GM19099 (cell line): ENCODE data around the gene PLXND1.

Experiments used
- POLR2A ChIP-seq: IDR thresholded peaks from 3 replicates; pipeline ENCODE4 v1.6.1; 2011; ENCODE audit warnings: low read depth; ENCODE audit not compliant: insufficient read length; ENCODE audit errors: extremely low read depth

Gene PLXND1

GRCh38 chr3:129518038-129518561 lies 88.4 kb downstream of the PLXND1 start:
- TF ChIP-seq POLR2A, result no peak

GRCh38 chr3:129517516-129517915 lies 89.0 kb downstream of the PLXND1 start:
- TF ChIP-seq POLR2A, result no peak

DNA sequence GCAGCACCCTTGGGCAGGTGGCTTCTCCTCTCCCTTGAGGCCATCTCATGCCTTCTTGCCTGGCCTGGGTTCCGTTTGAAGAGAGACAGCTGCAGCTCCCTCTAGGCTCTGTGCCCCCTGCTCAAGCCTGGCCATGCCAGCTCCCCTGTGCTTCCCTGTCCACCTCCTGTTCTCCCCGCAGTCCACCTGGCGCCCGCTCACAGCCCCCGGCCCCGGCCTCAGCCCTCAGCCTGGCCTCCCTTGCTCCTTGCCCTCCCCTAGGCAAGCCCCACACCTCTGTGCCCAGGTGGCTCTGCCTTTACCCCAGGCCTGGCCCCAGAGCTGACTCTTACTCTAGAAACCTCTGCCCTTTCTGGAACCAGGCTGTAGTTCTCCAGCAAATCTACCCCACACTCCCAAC lies 91.9 kb downstream of the PLXND1 start:
- TF ChIP-seq POLR2A, result no peak

- TF ChIP-seq POLR2A, result no peak
Observed at GRCh38 chr3:129514110-129514509, 92.4 kb downstream of the PLXND1 start.

GRCh38 chr3:129513705-129514104 lies 92.8 kb downstream of the PLXND1 start:
- no peak for TF ChIP-seq POLR2A

DNA sequence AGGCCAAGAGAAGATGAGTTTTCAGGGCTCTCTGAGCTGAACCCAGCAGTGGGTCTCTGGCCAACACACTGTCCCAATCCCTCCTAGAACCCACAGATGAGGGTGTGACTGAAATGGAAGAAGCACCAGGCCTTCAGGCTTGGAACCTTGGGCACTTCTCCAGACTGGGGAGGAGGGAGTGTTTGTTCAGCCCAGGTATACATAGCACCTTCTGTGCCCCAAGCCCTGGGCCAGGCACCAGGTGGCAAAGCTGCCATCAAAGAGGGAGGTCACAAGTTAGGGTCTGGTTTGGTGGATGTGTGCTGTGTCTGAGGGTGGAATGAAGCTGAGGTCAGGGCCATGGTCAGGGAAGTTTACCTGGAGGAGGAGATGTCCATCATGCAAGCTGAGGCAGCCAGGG lies 93.9 kb downstream of the PLXND1 start:
- no peak for TF ChIP-seq POLR2A

DNA sequence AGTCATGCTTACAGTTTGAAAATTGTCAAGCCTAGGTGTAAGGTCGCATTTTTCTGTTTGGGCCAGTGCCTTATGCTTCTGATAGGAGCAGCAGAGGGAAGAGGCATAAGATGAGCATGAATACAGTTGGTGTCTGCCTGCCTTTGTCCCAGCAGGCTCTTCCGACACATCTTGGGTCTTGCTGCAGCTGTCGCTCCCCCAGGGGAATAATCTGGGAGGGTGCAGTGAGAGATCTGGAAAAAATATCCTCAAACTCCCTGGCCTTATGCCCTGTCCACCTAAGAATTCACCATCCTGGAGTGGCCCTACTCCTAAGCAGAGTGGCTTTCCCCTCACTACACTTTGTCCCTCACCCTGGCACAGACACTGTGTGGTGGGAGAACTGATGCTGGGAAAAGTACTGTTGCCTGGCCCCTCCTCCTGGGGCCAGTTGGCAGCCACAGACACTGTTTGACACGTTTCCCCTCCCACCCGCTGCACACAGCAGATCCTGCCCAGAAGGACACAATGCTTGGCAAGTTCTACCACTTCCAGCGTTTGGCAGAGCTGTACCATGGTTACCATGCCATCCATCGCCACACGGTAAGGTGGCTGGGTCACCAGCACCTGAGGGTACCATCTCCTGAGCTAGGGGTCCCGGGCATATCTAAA lies 99.2 kb downstream of the PLXND1 start:
- no peak for TF ChIP-seq POLR2A

DNA sequence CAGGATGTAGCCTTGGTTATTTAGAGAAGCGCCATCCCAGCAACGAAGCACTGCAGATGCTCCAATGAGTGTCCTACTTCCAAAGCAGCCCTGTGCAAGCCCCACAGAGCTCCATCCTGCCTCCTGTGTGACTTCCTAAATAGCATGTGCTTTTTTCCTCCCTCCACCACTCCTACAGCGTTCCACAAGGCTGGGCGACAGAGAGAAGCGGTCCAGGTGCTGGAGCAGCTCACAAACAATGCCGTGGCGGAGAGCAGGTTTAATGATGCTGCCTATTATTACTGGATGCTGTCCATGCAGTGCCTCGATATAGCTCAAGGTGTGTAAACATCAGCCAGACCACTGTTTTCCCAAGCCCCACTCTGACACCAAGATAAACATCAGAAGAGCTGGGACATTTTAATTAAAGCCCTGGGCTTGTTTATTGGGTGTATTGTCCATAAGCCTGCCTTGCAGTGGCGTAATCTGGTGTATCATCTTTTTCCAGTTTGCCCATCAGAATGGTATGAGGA lies 100.2 kb downstream of the PLXND1 start:
- TF ChIP-seq POLR2A, result no peak

DNA sequence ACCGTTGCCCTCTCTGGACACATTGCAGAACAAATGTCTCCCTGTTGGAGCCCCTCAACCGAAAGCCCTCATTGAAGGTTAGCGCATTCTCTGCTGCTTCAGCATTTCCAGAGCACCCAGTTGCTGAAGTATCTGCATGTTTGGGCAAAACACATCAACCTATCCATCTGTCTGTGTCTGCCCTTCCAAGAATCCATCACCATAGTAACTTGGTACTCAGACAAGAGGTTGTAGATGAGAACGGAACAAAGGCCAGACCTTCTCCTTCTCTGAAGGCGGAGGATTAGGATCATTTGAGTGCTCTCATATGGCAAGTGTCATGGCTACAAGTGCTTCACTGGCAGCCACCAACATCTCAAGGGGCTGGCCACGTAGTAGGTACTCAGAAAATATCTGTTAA lies 101.1 kb downstream of the PLXND1 start:
- TF ChIP-seq POLR2A, result no peak
